HL-60 (cell line): ENCODE data around the gene MYO5C.
A peak's percentile ranks its signal among the peaks of the same experiment; 100 is the strongest.

Experiments used
- DNase-seq, 2 experiments: peaks; one replicate each; pipeline ENCODE4 v3.0.0-alpha.2; 2010 to 2020; ENCODE audit warnings: low read depth in 1 of 2, low spot score in 1 of 2
- H3K27ac ChIP-seq: fragments of 250-450 bp; sonication (Bioruptor Pico); replicated peaks from 2 replicates; pipeline ENCODE4 v1.5.1; 2020; ENCODE audit warnings: mild to moderate bottlenecking, moderate library complexity
- H3K27me3 ChIP-seq: fragments of 250-450 bp; sonication (Bioruptor Pico); 2 replicates; pipeline ENCODE4 v1.5.1; 2021; ENCODE audit warnings: mild to moderate bottlenecking, moderate library complexity; ENCODE audit not compliant: insufficient read depth, poor library complexity, severe bottlenecking
- H3K4me3 ChIP-seq: replicated peaks from 2 replicates; pipeline ENCODE4 v1.5.1; 2011; ENCODE audit warnings: mild to moderate bottlenecking, control low read depth, low read length; ENCODE audit not compliant: insufficient read depth
- GABPA ChIP-seq: IDR thresholded peaks from 2 replicates; pipeline ENCODE4 v1.6.1; 2012; ENCODE audit warnings: low read depth
- POLR2AphosphoS5 ChIP-seq: IDR thresholded peaks from 2 replicates; pipeline ENCODE4 v1.6.1; 2012; ENCODE audit warnings: low read depth
- REST ChIP-seq: IDR thresholded peaks from 2 replicates; pipeline ENCODE4 v1.6.1; 2012; ENCODE audit warnings: low read depth; ENCODE audit not compliant: insufficient replicate concordance
- SPI1 ChIP-seq: IDR thresholded peaks from 2 replicates; pipeline ENCODE4 v1.6.1; 2012; ENCODE audit warnings: low read depth, mild to moderate bottlenecking, borderline replicate concordance
- long read RNA-seq: library from polyadenylated mRNA; unstranded; transcript quantifications from one replicate; pipeline ENCODE4 v2.0.0, GENCODE V29; 2020
- TF ChIP-seq, protein P1 (sequence below): IDR thresholded peaks from one replicate; pipeline ENCODE4 v1.5.1; 2011; ENCODE audit warnings: low read length, control low read depth, inconsistent platforms; ENCODE audit not compliant: insufficient read depth

Gene MYO5C, protein sequence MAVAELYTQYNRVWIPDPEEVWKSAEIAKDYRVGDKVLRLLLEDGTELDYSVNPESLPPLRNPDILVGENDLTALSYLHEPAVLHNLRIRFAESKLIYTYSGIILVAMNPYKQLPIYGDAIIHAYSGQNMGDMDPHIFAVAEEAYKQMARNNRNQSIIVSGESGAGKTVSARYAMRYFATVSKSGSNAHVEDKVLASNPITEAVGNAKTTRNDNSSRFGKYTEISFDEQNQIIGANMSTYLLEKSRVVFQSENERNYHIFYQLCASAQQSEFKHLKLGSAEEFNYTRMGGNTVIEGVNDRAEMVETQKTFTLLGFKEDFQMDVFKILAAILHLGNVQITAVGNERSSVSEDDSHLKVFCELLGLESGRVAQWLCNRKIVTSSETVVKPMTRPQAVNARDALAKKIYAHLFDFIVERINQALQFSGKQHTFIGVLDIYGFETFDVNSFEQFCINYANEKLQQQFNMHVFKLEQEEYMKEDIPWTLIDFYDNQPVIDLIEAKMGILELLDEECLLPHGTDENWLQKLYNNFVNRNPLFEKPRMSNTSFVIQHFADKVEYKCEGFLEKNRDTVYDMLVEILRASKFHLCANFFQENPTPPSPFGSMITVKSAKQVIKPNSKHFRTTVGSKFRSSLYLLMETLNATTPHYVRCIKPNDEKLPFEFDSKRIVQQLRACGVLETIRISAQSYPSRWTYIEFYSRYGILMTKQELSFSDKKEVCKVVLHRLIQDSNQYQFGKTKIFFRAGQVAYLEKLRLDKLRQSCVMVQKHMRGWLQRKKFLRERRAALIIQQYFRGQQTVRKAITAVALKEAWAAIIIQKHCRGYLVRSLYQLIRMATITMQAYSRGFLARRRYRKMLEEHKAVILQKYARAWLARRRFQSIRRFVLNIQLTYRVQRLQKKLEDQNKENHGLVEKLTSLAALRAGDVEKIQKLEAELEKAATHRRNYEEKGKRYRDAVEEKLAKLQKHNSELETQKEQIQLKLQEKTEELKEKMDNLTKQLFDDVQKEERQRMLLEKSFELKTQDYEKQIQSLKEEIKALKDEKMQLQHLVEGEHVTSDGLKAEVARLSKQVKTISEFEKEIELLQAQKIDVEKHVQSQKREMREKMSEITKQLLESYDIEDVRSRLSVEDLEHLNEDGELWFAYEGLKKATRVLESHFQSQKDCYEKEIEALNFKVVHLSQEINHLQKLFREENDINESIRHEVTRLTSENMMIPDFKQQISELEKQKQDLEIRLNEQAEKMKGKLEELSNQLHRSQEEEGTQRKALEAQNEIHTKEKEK (N-terminal part only)
- long read RNA-seq, result 0 reads

DNA sequence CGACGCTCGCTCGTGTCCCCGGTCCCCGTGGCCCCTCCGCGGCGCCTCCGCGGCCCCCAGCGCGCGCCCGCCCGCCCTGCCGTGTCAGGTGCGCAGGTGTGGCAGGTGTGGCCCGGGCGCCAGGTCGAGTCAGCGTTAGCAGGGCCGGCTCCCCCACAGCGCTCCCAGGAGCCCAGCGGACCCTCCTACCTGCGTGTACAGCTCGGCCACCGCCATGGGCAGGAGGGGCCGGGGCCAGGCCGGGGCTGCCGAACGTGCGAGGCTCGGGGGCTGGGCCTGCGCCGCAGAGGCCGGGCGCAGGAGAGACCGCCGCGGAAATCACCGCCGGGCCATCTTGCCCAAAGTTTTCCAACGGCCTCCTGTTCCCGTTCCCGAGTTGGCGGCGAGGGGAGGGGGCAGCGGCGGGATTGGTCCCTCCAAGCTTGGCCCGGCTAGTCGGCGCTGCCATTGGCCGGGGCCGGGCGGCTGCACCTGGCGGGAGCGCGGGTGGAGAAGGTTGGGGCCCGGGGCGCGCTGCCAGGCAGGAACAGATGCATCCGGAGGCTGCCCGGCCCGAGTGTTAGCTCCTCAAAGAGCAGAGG, at the start of gene MYO5C:
MYO5C (minus strand) TSS at position 384 of the 581 bp plus-strand sequence; CDS start at position 216, 168 bp downstream.
- no peak for DNase-seq
- Histone ChIP-seq H3K4me3 (peak within 1 kb of the TSS; percentile 33), H3K27me3 (peaks cover 18% of the 10 kb centered on the region), H3K27ac (no peak within 1 kb of the TSS)
- TF ChIP-seq, protein P1, sequence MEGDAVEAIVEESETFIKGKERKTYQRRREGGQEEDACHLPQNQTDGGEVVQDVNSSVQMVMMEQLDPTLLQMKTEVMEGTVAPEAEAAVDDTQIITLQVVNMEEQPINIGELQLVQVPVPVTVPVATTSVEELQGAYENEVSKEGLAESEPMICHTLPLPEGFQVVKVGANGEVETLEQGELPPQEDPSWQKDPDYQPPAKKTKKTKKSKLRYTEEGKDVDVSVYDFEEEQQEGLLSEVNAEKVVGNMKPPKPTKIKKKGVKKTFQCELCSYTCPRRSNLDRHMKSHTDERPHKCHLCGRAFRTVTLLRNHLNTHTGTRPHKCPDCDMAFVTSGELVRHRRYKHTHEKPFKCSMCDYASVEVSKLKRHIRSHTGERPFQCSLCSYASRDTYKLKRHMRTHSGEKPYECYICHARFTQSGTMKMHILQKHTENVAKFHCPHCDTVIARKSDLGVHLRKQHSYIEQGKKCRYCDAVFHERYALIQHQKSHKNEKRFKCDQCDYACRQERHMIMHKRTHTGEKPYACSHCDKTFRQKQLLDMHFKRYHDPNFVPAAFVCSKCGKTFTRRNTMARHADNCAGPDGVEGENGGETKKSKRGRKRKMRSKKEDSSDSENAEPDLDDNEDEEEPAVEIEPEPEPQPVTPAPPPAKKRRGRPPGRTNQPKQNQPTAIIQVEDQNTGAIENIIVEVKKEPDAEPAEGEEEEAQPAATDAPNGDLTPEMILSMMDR, result no peak
- TF ChIP-seq POLR2AphosphoS5, result no peak
- no peak for TF ChIP-seq REST
- TF ChIP-seq GABPA, result no peak
- TF ChIP-seq SPI1, result no peak

- H3K4me3 ChIP-seq, result no peak overlapping the region
- DNase-seq, result no peak
- TF ChIP-seq SPI1, result no peak
- no peak for TF ChIP-seq REST
- TF ChIP-seq GABPA, result no peak
- no peak for TF ChIP-seq POLR2AphosphoS5
- TF ChIP-seq, protein P1, result no peak
- H3K27me3 ChIP-seq, result no peaks in the 10 kb centered on the region
- no peak overlapping the region for H3K27ac ChIP-seq
Measured at GRCh38 chr15:52344592-52344991, 49.0 kb upstream of the MYO5C start.

DNA sequence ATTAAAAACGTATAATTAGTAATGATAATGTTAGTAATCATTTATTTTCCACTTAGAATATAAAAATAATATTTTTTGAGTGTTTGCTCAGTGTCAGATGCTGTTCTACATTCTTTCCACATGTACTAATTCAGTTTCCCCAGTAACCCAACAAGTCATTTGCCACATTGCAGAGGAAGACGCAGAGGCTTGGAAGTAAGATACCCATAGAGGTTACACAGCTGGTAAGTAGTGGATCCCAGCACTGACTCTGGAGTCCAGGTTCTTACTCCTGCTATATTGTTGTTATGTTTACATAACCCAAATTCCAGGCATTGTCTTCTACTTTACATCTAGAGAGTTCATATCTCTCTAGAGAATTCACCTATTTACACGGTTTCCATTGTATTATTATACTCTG, 48.2 kb upstream of the MYO5C start:
- Histone ChIP-seq H3K27ac (no peak overlapping the region), H3K4me3 (no peak overlapping the region), H3K27me3 (no peaks in the 10 kb centered on the region)
- no peak for DNase-seq
- TF ChIP-seq GABPA, result no peak
- TF ChIP-seq POLR2AphosphoS5, result no peak
- TF ChIP-seq SPI1, result no peak
- TF ChIP-seq, protein P1, result no peak
- no peak for TF ChIP-seq REST
